Kasumi-1 (cell line): ENCODE results near the gene PPM1H.

Source experiments
- DNase-seq, 2 experiments: peaks; one replicate each; lab custom pipeline; 2025; lab: John Stamatoyannopoulos, UW

Gene PPM1H

GRCh38 chr12:62799766-62800406 lies 135.1 kb downstream of the PPM1H start:
- DNase-seq = no peak

DNA sequence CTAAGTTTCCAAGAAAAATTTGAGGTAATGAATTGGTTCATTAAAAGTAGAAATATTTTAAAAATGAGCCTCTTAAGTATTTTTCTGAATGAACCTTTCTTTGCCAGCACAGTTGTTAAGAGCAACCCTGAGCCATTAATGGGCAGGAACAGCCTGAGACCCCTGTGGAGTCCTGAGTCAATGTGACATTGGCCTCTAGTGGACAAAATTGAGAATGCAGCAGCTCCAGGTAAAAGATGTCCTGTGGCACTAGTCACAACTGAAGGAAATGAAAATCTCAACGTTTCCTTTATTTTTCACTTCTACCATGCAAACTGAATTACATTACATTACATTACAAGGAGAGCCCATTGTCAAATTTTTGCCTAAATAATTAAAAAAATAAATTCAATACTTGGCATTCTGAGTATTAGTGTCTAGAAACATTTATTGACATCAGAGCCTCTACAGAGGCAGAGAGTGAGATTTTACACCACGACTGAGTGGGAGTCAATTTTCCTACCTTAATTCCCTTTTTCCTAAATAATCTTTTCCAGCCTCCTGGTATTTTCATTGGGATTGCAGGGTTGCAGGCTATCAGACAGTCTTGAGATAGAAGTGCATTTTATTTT lies 135.7 kb downstream of the PPM1H start:
- peak; percentile 70 to 75 for DNase-seq

DNA sequence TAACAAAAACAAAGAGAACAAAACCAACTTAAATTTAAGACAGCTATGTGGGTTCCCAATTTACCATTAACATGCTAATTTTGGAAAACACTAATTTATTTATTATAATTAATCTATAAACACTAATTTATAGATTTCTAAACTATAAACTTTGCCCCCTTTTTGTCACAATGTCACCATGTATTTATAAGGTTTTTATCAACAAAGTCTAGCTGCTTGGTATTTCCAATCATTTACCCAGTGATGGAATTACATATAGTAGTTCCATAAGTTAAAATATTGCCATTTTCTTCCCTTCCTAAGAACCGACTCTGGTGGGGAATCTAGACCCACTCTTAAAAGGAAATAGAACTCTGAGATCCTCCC lies 140.7 kb downstream of the PPM1H start:
- DNase-seq = no peak

GRCh38 chr12:62793256-62794217 lies 141.4 kb downstream of the PPM1H start:
- peak; percentile 86 to 88 for DNase-seq

GRCh38 chr12:62792236-62792870 lies 142.6 kb downstream of the PPM1H start:
- DNase-seq = no peak

GRCh38 chr12:62789851-62790250 lies 145.1 kb downstream of the PPM1H start:
- DNase-seq = no peak

DNA sequence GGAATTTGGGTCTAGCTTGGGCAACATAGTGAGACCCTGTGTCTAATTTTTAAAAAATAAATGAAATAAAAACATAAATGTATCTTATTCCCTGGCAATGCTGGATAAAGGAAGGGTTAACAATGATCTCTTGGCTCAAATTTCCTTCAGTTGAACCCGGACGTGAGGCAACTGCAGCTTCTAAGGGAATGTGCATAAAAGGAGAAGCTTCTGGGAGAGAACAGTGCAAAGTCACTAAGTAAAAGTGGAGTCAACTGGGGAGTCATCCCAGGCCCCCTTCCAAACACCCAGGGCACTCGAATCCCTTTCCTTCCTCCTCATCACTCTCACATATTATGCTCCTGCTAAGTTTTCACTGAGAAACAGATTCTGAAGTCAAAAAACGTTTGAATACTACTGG lies 147.3 kb downstream of the PPM1H start:
- DNase-seq = peak; percentile 65 to 76

- DNase-seq = peak in 1 of 2 experiments; percentile 7
Measured at GRCh38 chr12:62787023-62787422, 147.9 kb downstream of the PPM1H start.

DNA sequence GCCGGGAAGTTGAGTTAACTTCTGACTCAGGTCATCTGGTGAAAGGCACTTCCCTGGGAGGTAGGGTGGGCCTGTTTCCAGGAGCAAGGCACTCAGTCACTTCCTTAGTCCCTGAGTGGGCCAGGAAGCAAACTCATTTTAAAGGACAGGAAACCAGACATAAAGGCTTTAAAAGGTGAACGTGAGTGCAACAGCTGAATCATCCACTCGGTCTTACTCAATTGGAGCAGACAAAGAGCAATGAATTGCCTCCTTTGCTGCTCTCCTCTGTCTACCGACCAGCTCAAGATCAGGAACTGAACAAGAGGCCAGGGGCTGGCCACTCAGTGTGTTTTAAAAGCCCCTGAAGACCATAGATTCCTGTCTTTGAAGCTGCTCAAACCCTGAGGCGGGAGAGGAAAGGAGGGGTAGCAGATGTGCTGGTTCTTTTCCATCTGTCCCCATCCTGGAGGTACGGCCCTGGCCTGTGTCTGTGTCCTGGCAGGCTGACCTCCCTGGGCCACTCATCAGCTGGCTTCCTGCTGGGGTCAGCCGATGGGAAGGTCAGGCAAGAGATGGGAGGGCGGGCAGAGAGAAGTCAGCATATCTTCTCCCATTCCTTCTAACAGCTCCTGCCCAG lies 148.9 kb downstream of the PPM1H start:
- peak; percentile 51 to 55 for DNase-seq

DNA sequence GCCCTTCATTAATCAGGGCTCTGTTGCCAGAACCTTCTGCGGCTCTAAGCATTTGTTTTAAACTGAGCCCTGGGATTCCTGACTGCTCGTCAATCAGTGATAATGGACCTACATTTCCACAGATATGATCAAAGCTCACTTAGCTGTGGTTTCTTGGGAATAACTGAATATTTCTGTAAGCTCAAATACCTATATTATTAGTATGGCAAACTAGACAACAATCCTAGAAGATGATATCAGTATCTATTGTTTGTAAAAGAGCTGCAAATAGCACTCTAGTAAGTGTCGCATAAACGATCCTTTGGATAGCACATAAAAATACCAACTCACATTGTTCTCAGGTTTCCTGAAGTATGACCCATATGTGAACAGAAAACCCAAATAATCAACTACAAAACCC lies 150.4 kb downstream of the PPM1H start:
- DNase-seq = no peak

DNA sequence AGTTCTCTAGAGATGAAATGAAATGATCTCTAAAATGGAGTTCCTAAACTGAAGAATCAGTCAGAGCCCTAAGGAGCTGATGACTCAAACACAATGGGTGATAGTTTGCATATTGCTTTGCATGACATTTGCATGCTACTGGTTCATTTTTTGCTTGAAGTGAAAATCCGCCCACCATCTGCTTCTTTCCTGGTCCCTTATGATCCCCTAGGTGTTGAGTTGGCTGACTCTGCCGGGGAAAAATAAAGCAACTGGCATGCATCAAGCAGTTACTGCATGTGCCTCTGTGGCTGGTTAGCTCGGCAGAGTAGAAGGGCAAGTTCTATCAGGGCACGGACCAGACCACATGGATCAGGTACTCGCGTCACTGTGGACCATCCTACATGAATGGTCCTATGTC lies 151.1 kb downstream of the PPM1H start:
- DNase-seq = no peak

DNA sequence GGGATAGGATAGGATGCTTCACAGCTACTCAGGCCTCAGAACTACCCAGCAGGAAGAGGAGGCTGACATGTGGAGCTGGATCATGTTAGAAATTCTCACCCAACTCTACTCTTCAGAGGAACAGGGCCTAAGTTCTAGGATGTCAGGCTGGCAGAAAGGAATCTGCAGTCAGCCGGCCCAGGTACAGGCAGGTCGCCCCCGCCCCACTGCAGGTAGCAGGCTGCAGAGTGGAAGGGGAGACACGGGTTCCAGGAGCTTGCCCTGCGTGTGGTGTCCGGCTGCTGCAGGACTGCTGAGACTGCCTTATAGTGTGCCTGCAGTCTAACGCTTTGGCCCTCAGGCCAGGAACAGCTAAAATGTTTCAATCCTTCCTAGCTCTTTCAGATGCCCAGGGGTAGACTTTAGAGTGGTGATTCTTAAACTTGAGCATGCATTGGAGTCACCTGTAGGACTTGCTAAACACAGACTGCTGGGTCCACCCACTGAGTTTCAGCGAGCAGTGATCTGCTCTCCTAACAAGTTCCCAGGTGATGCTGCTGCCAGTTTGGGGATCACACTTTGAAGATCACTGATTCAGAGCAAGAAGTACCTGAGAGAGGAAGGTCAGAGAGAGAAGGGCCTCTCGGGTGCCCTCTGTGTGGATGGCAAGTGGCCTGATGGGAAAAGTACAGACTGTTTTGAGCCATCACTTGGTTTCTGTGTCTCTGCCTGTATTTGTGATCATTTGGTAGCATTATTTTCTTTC lies 153.6 kb downstream of the PPM1H start:
- no peak for DNase-seq

DNA sequence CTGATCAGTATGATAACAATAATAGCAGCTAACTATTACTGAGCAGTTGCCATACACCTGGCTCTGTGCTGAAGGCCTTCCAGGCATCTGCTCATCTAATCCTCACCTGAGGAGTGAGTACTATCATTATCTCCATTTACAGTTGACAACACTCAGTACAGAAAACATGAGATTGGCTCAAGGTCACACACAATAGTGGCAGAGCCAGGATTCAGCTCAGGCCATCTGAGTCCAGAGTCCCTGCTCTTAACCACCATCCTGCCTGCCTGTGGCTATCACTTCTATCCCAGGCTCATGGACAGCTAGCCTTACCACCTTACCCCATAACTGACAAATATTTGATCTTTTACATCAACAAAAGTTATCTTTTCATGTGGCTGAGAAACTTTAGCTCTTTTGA lies 155.5 kb downstream of the PPM1H start:
- DNase-seq = no peak

- DNase-seq = no peak
Measured at GRCh38 chr12:62778187-62778586, 156.8 kb downstream of the PPM1H start.

- no peak for DNase-seq
Measured at GRCh38 chr12:62776997-62777396, 158.0 kb downstream of the PPM1H start.

DNA sequence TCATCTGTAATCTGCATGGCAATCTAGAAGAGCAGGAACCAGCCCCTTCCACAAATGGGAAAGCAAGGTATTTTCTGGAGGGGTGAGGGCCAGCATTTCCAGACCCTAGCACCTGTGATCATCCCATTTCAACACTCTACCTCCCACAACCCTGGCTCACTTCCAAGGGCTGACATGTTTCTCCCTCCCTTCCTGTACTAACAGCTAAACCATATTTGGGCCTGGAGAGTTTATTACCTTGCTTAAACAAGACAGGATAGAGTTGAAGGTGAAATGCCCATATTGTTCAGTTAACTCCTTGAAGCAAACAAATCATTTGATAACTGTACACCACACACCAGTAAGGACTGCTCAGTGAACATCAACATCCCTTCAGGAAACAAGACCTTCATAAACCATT lies 158.4 kb downstream of the PPM1H start:
- DNase-seq = no peak

DNA sequence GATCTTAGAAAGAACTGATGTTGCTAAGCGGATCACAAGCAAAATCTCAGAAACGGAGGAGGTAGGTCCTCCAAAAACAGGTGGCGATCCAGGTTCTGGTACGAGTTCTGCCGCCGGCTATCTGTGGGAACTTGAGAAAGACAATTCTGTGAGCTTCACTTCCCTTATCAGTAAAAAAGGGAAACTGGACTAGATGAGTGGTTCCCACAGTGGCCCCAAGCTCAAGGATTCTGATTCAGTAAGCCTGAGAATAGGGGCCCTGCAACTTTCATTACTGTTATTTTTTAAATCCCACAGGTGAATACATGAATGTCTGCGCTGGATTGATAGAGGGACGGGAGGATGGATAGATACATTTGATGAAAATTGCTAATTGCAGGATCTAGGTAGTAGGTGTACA lies 160.2 kb downstream of the PPM1H start:
- peak; percentile 41 to 49 for DNase-seq

DNA sequence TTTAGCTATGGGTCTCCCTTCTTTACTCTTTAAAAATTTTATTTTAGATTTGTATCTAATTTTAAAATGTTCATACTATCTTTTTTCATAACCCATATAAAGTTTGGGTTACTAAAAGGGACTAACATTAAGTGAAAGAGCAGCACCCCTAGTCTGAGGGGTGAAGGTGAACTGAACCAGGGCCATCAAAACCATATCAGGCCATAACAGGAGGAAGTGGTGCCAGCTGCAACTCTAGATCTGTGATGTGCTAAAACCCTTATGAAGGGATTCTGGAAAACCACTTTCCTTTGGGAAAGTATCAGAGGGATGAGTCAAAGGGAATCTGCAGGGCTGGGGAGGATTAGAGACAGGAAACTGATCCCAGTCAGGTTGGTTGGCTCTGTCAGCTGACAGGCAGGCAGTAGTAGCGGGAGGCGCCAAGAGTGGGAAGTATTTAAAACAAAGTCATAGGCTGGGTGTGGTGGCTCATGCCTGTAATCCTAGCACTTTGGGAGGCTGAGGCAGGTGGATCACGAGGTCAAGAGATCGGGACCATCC lies 162.5 kb downstream of the PPM1H start:
- no peak for DNase-seq

DNA sequence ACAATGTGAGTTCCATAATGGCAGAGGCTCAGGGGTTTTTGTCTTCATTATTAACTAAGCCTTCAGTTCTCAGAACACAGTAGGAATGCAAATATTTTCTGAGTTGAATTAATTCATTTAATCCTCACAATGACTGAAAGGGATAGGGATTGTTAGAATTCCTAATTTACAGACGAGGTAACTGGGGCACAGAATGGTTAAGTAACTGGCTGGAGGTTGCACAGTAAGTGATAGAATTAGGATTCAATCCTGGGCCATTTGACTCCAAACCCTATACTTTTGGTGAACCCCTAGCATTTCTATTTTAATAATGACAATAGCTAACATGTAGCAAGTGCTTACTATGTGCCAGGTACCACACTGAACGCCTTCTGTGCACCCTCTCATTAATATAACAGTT lies 163.1 kb downstream of the PPM1H start:
- DNase-seq = no peak

GRCh38 chr12:62770381-62770780 lies 164.6 kb downstream of the PPM1H start:
- no peak for DNase-seq

DNA sequence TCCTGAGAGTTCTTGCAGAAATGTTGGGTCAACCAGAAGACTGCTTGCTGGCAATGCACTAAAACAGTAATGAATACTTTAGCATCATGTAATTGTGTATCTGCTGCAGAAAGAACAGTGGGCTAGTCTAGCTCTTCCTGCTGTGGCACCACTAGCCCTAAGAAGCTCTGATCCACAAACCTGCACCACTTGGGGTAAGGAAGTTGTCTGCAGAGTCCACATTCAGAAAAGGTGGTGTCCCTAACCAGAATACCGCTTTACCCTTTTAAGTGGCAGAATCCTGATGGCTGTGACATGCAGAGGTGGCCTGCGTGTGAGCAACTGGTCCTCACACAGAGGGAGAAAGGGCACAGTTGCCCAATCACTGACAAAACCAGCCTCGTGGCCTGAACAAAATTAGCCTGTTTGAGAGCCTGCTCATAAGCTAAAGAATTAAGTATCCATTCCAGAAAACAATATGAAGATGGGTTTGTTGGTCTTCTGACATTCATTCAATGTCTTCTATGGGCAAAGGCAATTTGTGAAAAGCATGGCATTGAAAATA lies 165.8 kb downstream of the PPM1H start:
- DNase-seq = no peak
